ENCODE measurements around the gene RAB23.
"Not testable (repeated sequence)": the region's sequence is repeated elsewhere in the genome, so short reads cannot be mapped to it uniquely, and the experiment has no call there.

Gene RAB23

DNA sequence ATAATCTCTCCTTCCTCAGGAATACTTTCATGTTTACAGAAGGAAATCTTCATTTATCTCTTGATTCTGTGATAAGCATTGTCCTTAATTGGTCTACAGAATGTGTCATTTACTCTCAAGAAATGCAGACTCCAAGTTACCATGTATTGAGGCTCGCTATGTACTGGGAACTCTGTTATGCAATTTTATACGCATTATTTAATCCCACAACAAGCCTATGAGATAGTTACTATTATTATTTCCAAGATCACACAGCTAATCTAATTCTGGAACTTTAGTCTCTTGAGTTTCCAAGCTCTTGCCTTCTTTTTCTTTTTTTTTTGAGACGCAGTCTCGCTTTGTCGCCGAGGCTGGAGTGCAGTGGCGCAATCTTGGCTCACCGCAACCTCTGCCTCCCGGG lies 30.0 kb upstream of the RAB23 start:
- H3K36me3 Mint-ChIP-seq = no peaks in the 10 kb centered on the region
- no peaks in the 10 kb centered on the region for H3K9me3 Mint-ChIP-seq
- H3K4me3 Mint-ChIP-seq = no peak overlapping the region
- H3K27ac Mint-ChIP-seq = no peak overlapping the region
- H3K4me1 Mint-ChIP-seq = no peaks in the 10 kb centered on the region
- H3K27me3 Mint-ChIP-seq = no peaks in the 10 kb centered on the region

DNA sequence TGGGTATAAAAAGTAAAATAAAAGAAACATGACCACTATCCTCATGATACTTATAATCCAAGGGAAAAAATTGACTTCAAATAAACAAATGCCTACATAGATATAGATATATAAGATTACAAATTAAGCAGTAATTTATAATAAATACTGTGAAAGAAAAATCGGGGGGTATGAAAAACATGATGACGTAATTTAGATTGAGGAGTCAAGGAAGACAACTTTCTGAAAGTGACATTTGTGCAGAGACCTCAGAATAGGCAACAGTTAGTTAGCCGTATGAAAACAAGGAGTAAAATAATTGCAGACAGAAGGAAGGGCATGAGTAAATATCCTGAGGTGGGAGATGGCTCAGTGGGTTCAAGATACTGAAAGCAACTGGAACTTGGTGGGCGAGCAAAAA lies 28.2 kb upstream of the RAB23 start:
- no peak overlapping the region for H3K27ac Mint-ChIP-seq
- H3K4me3 Mint-ChIP-seq = no peak overlapping the region
- no peaks in the 10 kb centered on the region for H3K4me1 Mint-ChIP-seq
- no peaks in the 10 kb centered on the region for H3K9me3 Mint-ChIP-seq
- no peaks in the 10 kb centered on the region for H3K36me3 Mint-ChIP-seq
- H3K27me3 Mint-ChIP-seq = no peaks in the 10 kb centered on the region

DNA sequence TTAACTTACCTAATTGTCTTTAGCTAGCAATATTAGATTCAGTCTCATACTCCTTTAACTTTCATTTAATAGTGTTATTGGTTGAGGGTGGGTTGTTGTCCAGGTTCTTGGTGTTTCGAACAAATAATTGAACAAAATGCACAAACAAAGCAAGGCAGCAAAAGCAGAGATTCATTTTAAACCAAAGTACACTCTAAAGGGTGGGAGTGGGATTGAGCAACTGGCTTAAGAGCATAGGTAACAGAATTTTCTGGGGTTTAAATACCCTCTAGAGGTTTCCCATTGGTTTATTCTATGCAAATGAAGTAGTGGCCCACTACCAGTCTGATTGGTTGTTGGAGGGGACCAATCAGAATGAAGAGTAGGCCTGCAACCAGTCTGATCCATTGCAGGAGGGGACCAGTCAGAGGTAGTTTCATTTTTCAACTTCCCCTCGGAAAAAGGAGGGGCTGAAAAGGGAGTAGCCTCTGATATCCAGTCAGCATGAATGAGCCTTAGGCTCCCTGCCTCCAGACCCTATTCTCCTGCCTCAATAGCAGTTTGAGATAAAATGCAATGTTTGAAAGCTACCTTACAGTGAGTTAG lies 26.3 kb upstream of the RAB23 start:
- H3K4me3 Mint-ChIP-seq = no peak overlapping the region
- H3K27ac Mint-ChIP-seq = no peak overlapping the region

GRCh38 chr6:57247603-57248002 lies 25.5 kb upstream of the RAB23 start:
- no peaks in the 10 kb centered on the region for H3K36me3 Mint-ChIP-seq
- H3K4me3 Mint-ChIP-seq = no peak overlapping the region
- no peaks in the 10 kb centered on the region for H3K27me3 Mint-ChIP-seq
- H3K27ac Mint-ChIP-seq = no peak overlapping the region
- H3K9me3 Mint-ChIP-seq = no peaks in the 10 kb centered on the region
- no peaks in the 10 kb centered on the region for H3K4me1 Mint-ChIP-seq

More for the DNA sequence above, 26.3 kb upstream of the RAB23 start:
- no peaks in the 10 kb centered on the region for H3K27me3 Mint-ChIP-seq
- no peaks in the 10 kb centered on the region for H3K36me3 Mint-ChIP-seq
- H3K4me1 Mint-ChIP-seq = no peaks in the 10 kb centered on the region
- no peaks in the 10 kb centered on the region for H3K9me3 Mint-ChIP-seq

GRCh38 chr6:57246307-57246706 lies 24.2 kb upstream of the RAB23 start:
- Mint-ChIP-seq H3K4me1 (no peaks in the 10 kb centered on the region), H3K9me3 (no peaks in the 10 kb centered on the region), H3K36me3 (no peaks in the 10 kb centered on the region), H3K27me3 (no peaks in the 10 kb centered on the region), H3K4me3 (no peak overlapping the region), H3K27ac (no peak overlapping the region)

- Mint-ChIP-seq H3K9me3 (no peaks in the 10 kb centered on the region), H3K36me3 (no peaks in the 10 kb centered on the region), H3K4me1 (no peaks in the 10 kb centered on the region), H3K27me3 (peaks cover 3% of the 10 kb centered on the region), H3K27ac (no peak overlapping the region), H3K4me3 (no peak overlapping the region)
Measured at GRCh38 chr6:57243954-57244353, 21.8 kb upstream of the RAB23 start.

DNA sequence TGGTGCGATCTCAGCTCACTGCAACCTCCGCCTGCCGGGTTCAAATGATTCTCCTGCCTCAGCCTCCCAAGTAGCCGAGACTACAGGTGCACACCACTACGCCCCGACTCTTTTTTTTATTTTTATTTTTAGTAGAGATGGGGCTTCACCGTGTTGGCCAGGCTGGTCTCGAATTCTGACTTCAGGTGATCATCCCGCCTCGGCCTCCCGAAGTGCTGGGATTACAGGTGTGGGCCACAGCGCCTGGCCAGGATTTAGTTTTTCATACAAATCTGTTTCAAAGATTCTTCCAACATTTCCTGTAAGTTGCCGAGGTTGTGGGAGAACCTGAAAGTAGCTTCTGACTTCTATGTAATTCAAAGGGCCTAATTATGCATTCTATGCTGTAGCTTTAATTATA lies 21.4 kb upstream of the RAB23 start:
- H3K36me3 Mint-ChIP-seq, H3K9me3 Mint-ChIP-seq, H3K4me1 Mint-ChIP-seq, H3K27me3 Mint-ChIP-seq, H3K27ac Mint-ChIP-seq, H3K4me3 Mint-ChIP-seq: not testable (repeated sequence)

DNA sequence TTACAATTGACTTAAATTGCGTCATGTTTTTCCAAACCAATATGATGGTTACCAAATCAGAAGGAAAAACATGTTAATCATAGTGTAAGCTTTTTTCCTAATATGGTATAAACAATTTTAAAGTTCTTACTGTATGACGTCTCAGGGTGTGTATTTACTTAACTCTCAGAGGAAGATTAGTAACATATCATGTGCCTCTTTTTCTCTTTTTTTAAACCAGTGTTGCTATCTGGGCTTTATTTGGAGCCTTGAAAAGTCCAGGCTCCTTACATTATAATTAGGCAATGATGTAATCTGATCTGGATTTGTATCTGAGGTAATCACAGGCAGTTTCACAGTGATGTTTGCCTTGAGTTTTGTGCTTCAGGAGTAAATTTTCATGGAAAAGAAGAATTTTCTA lies 20.4 kb upstream of the RAB23 start:
- no peaks in the 10 kb centered on the region for H3K9me3 Mint-ChIP-seq
- no peak overlapping the region for H3K27ac Mint-ChIP-seq
- peaks cover 3% of the 10 kb centered on the region for H3K27me3 Mint-ChIP-seq
- no peaks in the 10 kb centered on the region for H3K36me3 Mint-ChIP-seq
- H3K4me1 Mint-ChIP-seq = no peaks in the 10 kb centered on the region
- no peak overlapping the region for H3K4me3 Mint-ChIP-seq

- peaks cover 14% of the 10 kb centered on the region for H3K27me3 Mint-ChIP-seq
- H3K27ac Mint-ChIP-seq = no peak overlapping the region
- no peaks in the 10 kb centered on the region for H3K9me3 Mint-ChIP-seq
- peaks cover 6% of the 10 kb centered on the region for H3K4me1 Mint-ChIP-seq
- peaks cover 2% of the 10 kb centered on the region for H3K36me3 Mint-ChIP-seq
- H3K4me3 Mint-ChIP-seq = no peak overlapping the region
Measured at GRCh38 chr6:57226221-57226620, 4.1 kb upstream of the RAB23 start.

- Mint-ChIP-seq H3K27me3 (peaks cover 13% of the 10 kb centered on the region), H3K27ac (no peak overlapping the region), H3K9me3 (no peaks in the 10 kb centered on the region), H3K4me3 (no peak overlapping the region), H3K4me1 (peaks cover 8% of the 10 kb centered on the region), H3K36me3 (peaks cover 2% of the 10 kb centered on the region)
Measured at GRCh38 chr6:57224769-57225515, 2.8 kb upstream of the RAB23 start.

- H3K27me3 Mint-ChIP-seq = peaks cover 14% of the 10 kb centered on the region
- H3K9me3 Mint-ChIP-seq = no peaks in the 10 kb centered on the region
- H3K4me3 Mint-ChIP-seq = peak overlapping the region; percentile 99
- peaks cover 8% of the 10 kb centered on the region for H3K4me1 Mint-ChIP-seq
- H3K27ac Mint-ChIP-seq = no peak overlapping the region
- H3K36me3 Mint-ChIP-seq = peaks cover 2% of the 10 kb centered on the region
Measured at GRCh38 chr6:57222743-57223077, 603 bp upstream of the RAB23 start.

DNA sequence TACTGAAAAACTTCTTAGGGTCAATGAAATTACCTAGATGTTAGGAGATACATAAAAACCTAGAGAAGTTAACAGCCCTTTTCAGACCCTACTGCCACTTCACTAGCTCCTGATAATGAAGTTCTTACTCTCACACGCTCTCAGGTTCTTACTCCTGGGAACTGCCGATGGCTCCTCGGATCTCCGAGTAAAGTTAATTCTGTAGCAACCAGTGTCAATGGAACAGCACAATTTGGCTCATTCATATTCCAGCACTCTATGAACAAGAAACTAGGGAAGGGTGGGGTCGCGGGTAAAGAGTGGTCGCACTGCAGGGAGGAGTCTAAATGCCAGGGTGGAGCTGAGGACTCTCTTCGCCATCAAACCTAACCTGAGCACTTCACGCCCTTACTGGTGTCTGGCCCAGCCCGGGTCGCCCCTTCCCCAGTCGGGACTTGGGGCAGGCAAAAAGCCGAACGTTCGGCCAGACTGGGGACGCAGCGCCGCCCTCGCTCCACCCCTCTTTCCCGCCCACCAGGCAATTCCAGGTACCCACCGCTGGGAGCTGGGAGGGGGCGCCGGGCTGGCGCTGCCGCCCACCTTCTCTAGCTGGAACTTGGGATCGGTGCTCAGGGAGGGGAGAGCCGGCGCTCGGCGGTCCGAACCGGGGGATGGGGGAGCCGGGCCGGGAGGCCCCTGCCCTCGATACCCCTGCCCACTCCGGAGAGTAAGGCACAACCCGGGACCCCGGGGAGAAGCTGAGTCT lies 744 bp downstream of the RAB23 start:
- Mint-ChIP-seq H3K36me3 (peaks cover 4% of the 10 kb centered on the region), H3K4me3 (peak overlapping the region; percentile 95), H3K27ac (peak overlapping the region; percentile 35), H3K27me3 (peaks cover 15% of the 10 kb centered on the region), H3K9me3 (no peaks in the 10 kb centered on the region), H3K4me1 (peaks cover 11% of the 10 kb centered on the region)

GRCh38 chr6:57220083-57220703 lies 1.9 kb downstream of the RAB23 start:
- no peak overlapping the region for H3K27ac Mint-ChIP-seq
- H3K9me3 Mint-ChIP-seq = peaks cover 5% of the 10 kb centered on the region
- H3K36me3 Mint-ChIP-seq = peaks cover 5% of the 10 kb centered on the region
- H3K27me3 Mint-ChIP-seq = peaks cover 15% of the 10 kb centered on the region
- peak overlapping the region; percentile 42 for H3K4me3 Mint-ChIP-seq
- peaks cover 18% of the 10 kb centered on the region for H3K4me1 Mint-ChIP-seq

- H3K9me3 Mint-ChIP-seq = peaks cover 11% of the 10 kb centered on the region
- peaks cover 7% of the 10 kb centered on the region for H3K36me3 Mint-ChIP-seq
- peaks cover 8% of the 10 kb centered on the region for H3K27me3 Mint-ChIP-seq
- H3K4me3 Mint-ChIP-seq = no peak overlapping the region
- H3K27ac Mint-ChIP-seq = no peak overlapping the region
- H3K4me1 Mint-ChIP-seq = peaks cover 33% of the 10 kb centered on the region
Measured at GRCh38 chr6:57217270-57217669, 4.8 kb downstream of the RAB23 start.

- Mint-ChIP-seq H3K27ac (no peak overlapping the region), H3K4me1 (peaks cover 33% of the 10 kb centered on the region), H3K27me3 (peaks cover 8% of the 10 kb centered on the region)
Measured at GRCh38 chr6:57216235-57217101, 5.6 kb downstream of the RAB23 start.

More at GRCh38 chr6:57216235-57217101, 5.6 kb downstream of the RAB23 start:
- no peak overlapping the region for H3K4me3 Mint-ChIP-seq
- H3K36me3 Mint-ChIP-seq = peaks cover 5% of the 10 kb centered on the region
- peaks cover 11% of the 10 kb centered on the region for H3K9me3 Mint-ChIP-seq
